Omental fat pad (tissue), 4 donors: Measurements from ENCODE around the gene DNAJB8. TPM values are rescaled to one million over a fixed set of nuclear protein-coding genes. Genes with fewer than 3 reads are reported as not detected.

ENCODE experiments used
- ATAC-seq: fragments of 150-250 bp; one replicate; pipeline ENCODE4 v1.9.1; 2016; ENCODE audit warnings: mild to moderate bottlenecking, moderate library complexity; ENCODE audit not compliant: low FRiP score
- DNase-seq: peaks from one replicate; pipeline ENCODE4 v3.0.0-alpha.2; 2019; ENCODE audit warnings: low spot score
- CTCF ChIP-seq, 3 donors: fragments of 450-650 bp; IDR thresholded peaks; one replicate each; pipeline ENCODE4 v1.5.1; 2016 to 2017; ENCODE audit warnings: antibody characterized with exemption in 3 of 3, mild to moderate bottlenecking in 3 of 3, moderate library complexity in 2 of 3
- total RNA-seq, 4 donors: library from RNA; depleted of rRNA; stranded (reverse); fragments of >200 nt; gene quantifications; one replicate each; pipeline ENCODE4 v1.1.0, GENCODE V29; 2016

The DNAJB8 gene
- total RNA-seq, 4 donors from 2014 or later = not detected

- no peak for TF ChIP-seq CTCF (IDR thresholded peaks at IDR 0.05)
- ATAC-seq (no peak), DNase-seq (no peak)
These were observed 2.0 kb downstream of the DNAJB8 start for GRCh38 chr3:128464702-128465101.

GRCh38 chr3:128464188-128464587, 2.5 kb downstream of the DNAJB8 start:
- no peak for TF ChIP-seq CTCF (IDR thresholded peaks at IDR 0.05)
- DNase-seq = no peak
- no peak for ATAC-seq

GRCh38 chr3:128463771-128464170, 2.9 kb downstream of the DNAJB8 start:
- DNase-seq (no peak), ATAC-seq (no peak)
- TF ChIP-seq CTCF (IDR thresholded peaks at IDR 0.05) = no peak

- TF ChIP-seq CTCF (IDR thresholded peaks at IDR 0.05) = no peak
- DNase-seq = no peak
- ATAC-seq = no peak
These were observed 3.3 kb downstream of the DNAJB8 start for GRCh38 chr3:128463354-128463753.

DNA sequence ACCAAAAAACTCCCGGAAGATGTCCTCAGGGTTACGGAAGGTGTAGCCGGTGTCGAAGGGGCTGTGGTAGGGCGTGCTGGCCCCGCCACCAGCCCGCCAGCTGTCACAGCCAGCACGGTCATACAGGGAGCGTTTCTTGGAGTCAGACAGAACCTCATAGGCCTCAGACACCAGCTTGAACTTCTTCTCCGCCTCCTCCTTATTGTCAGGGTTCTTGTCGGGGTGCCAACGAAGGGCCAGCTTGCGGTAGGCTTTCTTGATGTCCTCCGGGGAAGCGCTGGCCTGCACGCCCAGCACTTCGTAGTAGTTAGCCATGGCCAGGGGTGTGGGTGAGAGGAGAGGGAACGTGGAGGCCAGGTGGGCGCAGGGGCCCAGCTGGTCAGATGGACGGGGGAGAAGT, 3.8 kb downstream of the DNAJB8 start:
- no peak for TF ChIP-seq CTCF (IDR thresholded peaks at IDR 0.05)
- no peak for ATAC-seq
- no peak for DNase-seq

DNA sequence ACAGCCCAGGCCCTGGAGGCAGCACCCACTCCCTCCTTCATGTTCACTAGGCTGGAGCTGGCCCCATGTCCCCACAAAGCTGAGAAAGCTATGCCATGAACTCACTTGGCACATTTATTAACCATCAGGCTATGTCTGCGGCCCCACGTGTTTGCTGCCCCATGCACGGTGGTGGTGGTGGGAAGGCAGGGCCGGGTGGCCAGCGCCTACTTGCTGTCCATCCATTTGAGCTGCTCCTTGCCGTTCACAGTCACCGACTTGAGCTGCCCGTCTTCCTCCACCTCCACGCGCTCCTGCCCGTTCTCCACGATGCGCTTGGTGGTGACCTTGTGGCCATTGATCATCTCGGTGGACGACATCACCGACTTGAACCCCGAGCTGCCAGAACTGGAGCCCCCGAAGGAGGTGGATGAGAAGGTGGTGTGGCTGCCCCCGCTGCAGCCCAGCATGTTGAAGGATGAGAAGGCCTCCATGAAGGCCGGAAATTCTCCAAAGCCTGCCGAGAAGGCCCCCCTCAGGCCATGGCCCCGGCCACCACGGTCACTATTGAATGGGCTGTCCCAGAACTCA, 4.3 kb downstream of the DNAJB8 start:
- TF ChIP-seq CTCF (IDR thresholded peaks at IDR 0.05) = no peak
- ATAC-seq (no peak), DNase-seq (no peak)

GRCh38 chr3:128461731-128462130, 5.0 kb downstream of the DNAJB8 start:
- ATAC-seq = no peak
- TF ChIP-seq CTCF (IDR thresholded peaks at IDR 0.05) = no peak
- no peak for DNase-seq
